Fibroblast of peridontal ligament (primary cell): ENCODE measurements around the gene TRABD2A.
"Not testable (repeated sequence)": the region's sequence is repeated elsewhere in the genome, so short reads cannot be mapped to it uniquely, and the experiment has no call there.

Experiments
- DNase-seq: peaks from one replicate; pipeline ENCODE4 v3.0.0-alpha.2; 2010; ENCODE audit errors: extremely low read depth

Gene TRABD2A

GRCh38 chr2:84880645-84881521, at the start of gene TRABD2A:
TSS of gene TRABD2A (minus strand) at chr2:84881084. CDS start at chr2:84881039, 45 bp downstream.
- peak; percentile 74 for DNase-seq

GRCh38 chr2:84927275-84927627, 46.4 kb upstream of the TRABD2A start:
- DNase-seq: no peak

GRCh38 chr2:84925724-84926376, 45.0 kb upstream of the TRABD2A start:
- peak; percentile 79 for DNase-seq

GRCh38 chr2:84925336-84925723, 44.4 kb upstream of the TRABD2A start:
- DNase-seq: no peak

GRCh38 chr2:84924173-84925106, 43.6 kb upstream of the TRABD2A start:
- peak; percentile 90 for DNase-seq

GRCh38 chr2:84923009-84923408, 42.1 kb upstream of the TRABD2A start:
- no peak for DNase-seq

GRCh38 chr2:84919885-84920580, 39.1 kb upstream of the TRABD2A start:
- peak; percentile 98 for DNase-seq

- DNase-seq: no peak
Observed at GRCh38 chr2:84918430-84918829, 37.5 kb upstream of the TRABD2A start.

- DNase-seq: not testable (repeated sequence)
Observed at GRCh38 chr2:84917821-84918220, 36.9 kb upstream of the TRABD2A start.

- not testable (repeated sequence) for DNase-seq
Observed at GRCh38 chr2:84915675-84916074, 34.8 kb upstream of the TRABD2A start.

GRCh38 chr2:84914334-84914733, 33.5 kb upstream of the TRABD2A start:
- no peak for DNase-seq

- DNase-seq: no peak
Observed at GRCh38 chr2:84912984-84913383, 32.1 kb upstream of the TRABD2A start.

- DNase-seq: no peak
Observed at GRCh38 chr2:84911135-84911678, 30.3 kb upstream of the TRABD2A start.

- DNase-seq: no peak
Observed at GRCh38 chr2:84908948-84909713, 28.2 kb upstream of the TRABD2A start.

GRCh38 chr2:84906900-84907714, 26.2 kb upstream of the TRABD2A start:
- DNase-seq: peak; percentile 87

GRCh38 chr2:84906108-84906899, 25.4 kb upstream of the TRABD2A start:
- no peak for DNase-seq

- peak; percentile 82 for DNase-seq
Observed at GRCh38 chr2:84905181-84906107, 24.6 kb upstream of the TRABD2A start, which contains the start of gene TMSB10. TSS of gene TMSB10 (plus strand) at chr2:84905656.
